Urinary bladder (tissue), 4 donors: Measurements from ENCODE around the gene ADAMTS17. TPM values are rescaled to one million over a fixed set of nuclear protein-coding genes. Genes with fewer than 3 reads are reported as not detected.

ENCODE experiments used
- DNase-seq: peaks from one replicate; pipeline ENCODE4 v3.0.0-alpha.2; 2015; ENCODE audit errors: extremely low spot score
- H3K27ac ChIP-seq: one replicate; pipeline ENCODE4 v1.5.1; 2013; ENCODE audit warnings: low read depth, mild to moderate bottlenecking, moderate library complexity
- H3K36me3 ChIP-seq: one replicate; pipeline ENCODE4 v1.6.1; 2013; ENCODE audit warnings: mild to moderate bottlenecking, moderate library complexity; ENCODE audit not compliant: insufficient read depth
- H3K4me1 ChIP-seq: one replicate; pipeline ENCODE4 v1.6.1; 2013; ENCODE audit warnings: mild to moderate bottlenecking, moderate library complexity; ENCODE audit not compliant: insufficient read depth
- H3K4me3 ChIP-seq: one replicate; pipeline ENCODE4 v1.5.1; 2013; ENCODE audit warnings: low read depth, low read length
- WGBS: extraction: QIAGEN DNeasy Blood & Tissue Kit; methylation state at CpG from one replicate; pipeline ENCODE4 v1.1.7; 2013; 5-methylcytosine and 5-hydroxymethylcytosine counted together
- polyA plus RNA-seq: library from polyadenylated mRNA; stranded (reverse); fragments of 200-250 nt; gene quantifications from one replicate; pipeline ENCODE4 v1.2.3, GENCODE V29; 2013
- small RNA-seq: library from RNA; depleted of rRNA; stranded (forward); fragments of <200 nt; gene quantifications from one replicate; pipeline ENCODE3, GENCODE V24; 2014
- total RNA-seq: library from RNA; depleted of rRNA; stranded (reverse); fragments of >200 nt; gene quantifications from one replicate; pipeline ENCODE4 v1.2.3, GENCODE V29; 2014
- donor health status: healthy with polysubstance abuse.
- donor health status: healthy.

ADAMTS17 gene
- total and polyA plus RNA-seq, 2 donors, result 2.8 to 10.7 TPM

DNA sequence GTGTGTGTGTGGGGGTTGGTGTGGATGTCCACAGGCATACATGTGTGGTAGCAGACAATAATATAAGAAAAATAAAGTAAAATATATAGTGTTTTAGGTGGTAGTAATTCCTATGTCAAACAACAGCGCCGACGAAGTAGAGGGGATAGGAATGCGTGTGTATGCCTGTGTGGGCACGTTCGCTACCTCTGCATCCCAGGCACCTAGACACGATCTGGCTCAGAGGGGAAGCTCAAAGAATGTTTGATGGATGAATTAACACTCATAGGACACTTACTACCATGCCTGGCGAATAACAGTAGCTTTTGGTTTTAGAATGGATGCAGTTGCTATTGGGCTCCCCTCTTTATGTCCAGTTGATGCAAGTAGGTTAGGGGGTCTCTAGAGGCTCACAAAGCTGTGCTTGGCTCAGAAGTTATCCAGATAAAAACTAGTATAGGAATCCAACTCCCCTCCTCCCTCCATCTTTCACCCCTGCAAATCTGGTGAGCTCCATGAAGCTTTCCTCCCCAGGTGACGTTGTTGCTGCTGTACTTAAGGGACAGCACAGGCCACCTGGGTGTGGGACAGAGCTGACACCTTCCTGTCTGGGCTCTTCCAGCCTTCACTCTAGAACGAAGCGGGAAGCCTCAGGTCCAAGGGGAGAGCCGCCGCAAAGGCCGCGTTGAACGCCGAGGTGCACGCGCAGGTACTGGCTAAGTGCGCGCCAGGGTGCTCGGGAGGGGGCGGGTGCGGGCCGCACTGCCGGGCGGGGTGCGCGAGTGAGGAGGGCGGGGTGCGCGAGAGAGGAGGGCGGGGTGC lies 415.9 kb downstream of the ADAMTS17 start:
- Histone ChIP-seq H3K4me1 (no peaks in the 10 kb centered on the region), H3K4me3 (peak overlapping the region; percentile 28), H3K36me3 (no peaks in the 10 kb centered on the region), H3K27ac (no peak overlapping the region)
- WGBS, result 14% methylated on average over 33 of the region's 33 CpGs
- DNase-seq, result no peak

DNA sequence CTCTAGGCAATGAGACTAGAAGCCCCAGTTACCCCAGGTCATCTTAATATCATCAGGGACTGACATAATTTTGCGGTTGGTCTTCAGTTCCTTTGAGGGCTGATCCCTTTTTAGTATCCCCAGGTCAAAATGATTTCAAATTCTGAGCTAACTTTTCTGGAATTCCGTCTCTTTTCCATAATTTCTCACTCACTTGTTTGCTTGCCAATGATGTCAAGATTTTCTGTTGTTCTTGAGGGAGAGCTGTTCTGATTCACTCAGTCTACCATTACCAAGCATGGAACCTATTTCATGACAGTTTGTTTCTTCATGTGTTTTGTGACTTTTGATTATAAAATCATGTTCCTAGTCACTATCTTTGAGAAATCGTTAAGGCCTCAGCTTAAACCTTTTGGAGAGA lies 418.1 kb downstream of the ADAMTS17 start:
- Histone ChIP-seq H3K27ac (no peak overlapping the region), H3K36me3 (no peaks in the 10 kb centered on the region), H3K4me3 (no peak overlapping the region), H3K4me1 (no peaks in the 10 kb centered on the region)
- DNase-seq, result no peak
- WGBS, result 66% methylated on average over 3 of the region's 3 CpGs

Small RNAs within 50 kb of the gene (small RNA-seq; reads per million reads assigned to genes)
- gene RNA5SP402, result not detected

Other genes with a start within 250 kb of the ADAMTS17 start
- gene CERS3, start 187.0 kb upstream of the ADAMTS17 start, total RNA-seq, result 2.3 TPM
- gene CERS3, start 187.0 kb upstream of the ADAMTS17 start, polyA plus RNA-seq, result 0.11 TPM